Activated CD8-positive, alpha-beta memory T cell treated with anti-CD3 and anti-CD28 coated beads, Interleukin-2, amount 50 U/mL, for 24 hours (primary cell): ENCODE measurements around the gene CXXC1.
"Not testable (repeated sequence)": the region's sequence is repeated elsewhere in the genome, so short reads cannot be mapped to it uniquely, and the experiment has no call there.

ENCODE experiments used
- DNase-seq: peaks from one replicate; pipeline ENCODE4 v3.0.0-alpha.2; 2020; ENCODE audit errors: extremely low read depth

The CXXC1 gene

GRCh38 chr18:50274941-50275340 is 12.6 kb downstream of the CXXC1 start:
- no peak for DNase-seq

- DNase-seq, result no peak
These were observed 13.4 kb downstream of the CXXC1 start for GRCh38 chr18:50274044-50274442.

GRCh38 chr18:50273203-50274043 is 14.1 kb downstream of the CXXC1 start:
- DNase-seq, result no peak

- no peak for DNase-seq
These were observed 14.9 kb downstream of the CXXC1 start for GRCh38 chr18:50272568-50272967.

- no peak for DNase-seq
These were observed 19.3 kb downstream of the CXXC1 start for GRCh38 chr18:50268022-50268747.

GRCh38 chr18:50266248-50266704 is 21.2 kb downstream of the CXXC1 start, which contains the start of gene CFAP53:
TSS of gene CFAP53 (minus strand) at chr18:50266495. CDS start at chr18:50266404, 91 bp downstream.
- peak; percentile 81 for DNase-seq

GRCh38 chr18:50262977-50263376 is 24.5 kb downstream of the CXXC1 start:
- no peak for DNase-seq

GRCh38 chr18:50250935-50251334 is 36.6 kb downstream of the CXXC1 start:
- DNase-seq, result no peak

GRCh38 chr18:50249576-50249975 is 37.9 kb downstream of the CXXC1 start:
- no peak for DNase-seq

- DNase-seq, result no peak
These were observed 39.9 kb downstream of the CXXC1 start for GRCh38 chr18:50247561-50247960.

- not testable (repeated sequence) for DNase-seq
These were observed 45.7 kb downstream of the CXXC1 start for GRCh38 chr18:50241768-50242167.

- DNase-seq, result no peak
These were observed 47.4 kb downstream of the CXXC1 start for GRCh38 chr18:50240080-50240563.

- DNase-seq, result no peak
These were observed 55.1 kb downstream of the CXXC1 start for GRCh38 chr18:50232419-50232818.
